PC-3 (cell line): Measurements from ENCODE around the gene RFXANK. TPM values are rescaled to one million over a fixed set of nuclear protein-coding genes. Genes with fewer than 3 reads are reported as not detected.

ENCODE experiments used
- ATAC-seq: fragments of 200-7000 bp; cut with Tn5 transposase; 2 replicates; pipeline ENCODE4 v1.9.1; 2020; ENCODE audit warnings: mild to moderate bottlenecking, moderate library complexity
- BruUV-seq: library from RNA; stranded (reverse); fragments of 400-500 nt; replicated peaks from 2 replicates; lab custom pipeline; 2021; lab: Mats Ljungman, UMichigan
- CTCF ChIA-PET: fragments of 300-600 bp; sonication (Branson Sonifier 250); formaldehyde crosslinking; loops from one replicate; lab custom pipeline; 2022; ENCODE audit warnings: antibody characterized with exemption; lab: Charles Lee
- POLR2A ChIA-PET: fragments of 300-600 bp; sonication (Branson Sonifier 250); formaldehyde crosslinking; loops from one replicate; lab custom pipeline; 2022; ENCODE audit warnings: antibody characterized with exemption; ENCODE audit not compliant: unreplicated experiment; lab: Charles Lee
- DNase-seq: peaks from one replicate; pipeline ENCODE4 v3.0.0-alpha.2; 2015
- H2AFZ ChIP-seq: fragments of 300-600 bp; sonication (generic); 2 replicates; pipeline ENCODE4 v1.6.0; 2016; ENCODE audit warnings: antibody characterized with exemption, low read length
- H3F3A ChIP-seq: fragments of 300-600 bp; sonication (generic); one replicate; pipeline ENCODE4 v1.6.0; 2017; ENCODE audit warnings: antibody characterized with exemption, low read length, control low read depth, mild to moderate bottlenecking; ENCODE audit not compliant: unreplicated experiment
- H3K27ac ChIP-seq: fragments of 300-600 bp; sonication (generic); 2 replicates; pipeline ENCODE4 v1.5.1; 2016; ENCODE audit warnings: mild to moderate bottlenecking, low read length
- H3K27me3 ChIP-seq: fragments of 300-600 bp; sonication (generic); 2 replicates; pipeline ENCODE4 v1.6.1; 2016; ENCODE audit warnings: low read length, mixed read lengths
- H3K36me3 ChIP-seq: fragments of 300-600 bp; sonication (generic); 2 replicates; pipeline ENCODE4 v1.6.1; 2016; ENCODE audit warnings: low read depth, mixed run types, low read length, mixed read lengths
- H3K4me1 ChIP-seq: fragments of 300-600 bp; sonication (generic); 2 replicates; pipeline ENCODE4 v1.5.1; 2016; ENCODE audit warnings: low read length; ENCODE audit not compliant: insufficient read depth
- H3K4me2 ChIP-seq: fragments of 300-600 bp; sonication (generic); 2 replicates; pipeline ENCODE4 v1.6.0; 2016; ENCODE audit warnings: low read length
- H3K4me3 ChIP-seq: fragments of 300-600 bp; sonication (generic); 2 replicates; pipeline ENCODE4 v1.5.1; 2016; ENCODE audit warnings: mild to moderate bottlenecking, low read length, mixed read lengths
- H3K79me2 ChIP-seq: fragments of 300-600 bp; sonication (generic); 2 replicates; pipeline ENCODE4 v1.6.1; 2017; ENCODE audit warnings: low read length, mixed read lengths
- H3K9ac ChIP-seq: fragments of 300-600 bp; sonication (generic); 2 replicates; pipeline ENCODE4 v1.6.0; 2016; ENCODE audit warnings: mild to moderate bottlenecking, low read length
- H3K9me2 ChIP-seq: fragments of 300-600 bp; sonication (generic); replicated peaks from 2 replicates; pipeline ENCODE4 v1.6.1; 2016; ENCODE audit warnings: mixed run types, low read length, mixed read lengths
- H3K9me3 ChIP-seq: fragments of 300-600 bp; sonication (generic); 2 replicates; pipeline ENCODE4 v1.6.1; 2016; ENCODE audit warnings: low read length, mixed read lengths
- H4K20me1 ChIP-seq: fragments of 300-600 bp; sonication (generic); 2 replicates; pipeline ENCODE4 v1.6.1; 2016; ENCODE audit warnings: low read length, mixed read lengths
- EZH2 ChIP-seq: fragments of 300-600 bp; sonication (generic); IDR thresholded peaks from one replicate; pipeline ENCODE4 v1.6.1; 2017; ENCODE audit warnings: antibody characterized with exemption, mild to moderate bottlenecking, low read length; ENCODE audit not compliant: unreplicated experiment
- EZH2phosphoT487 ChIP-seq: fragments of 300-600 bp; sonication (generic); IDR thresholded peaks from 2 replicates; pipeline ENCODE4 v1.6.1; 2018; ENCODE audit warnings: mild to moderate bottlenecking, antibody characterized with exemption, low read length, borderline replicate concordance
- intact Hi-C: fragments of 100-400 bp; cut with micrococcal nuclease; formaldehyde crosslinking; loops from 2 replicates; pipeline ENCODE4 v1.9.0; 2023
- total RNA-seq: library from RNA; depleted of rRNA; stranded (reverse); fragments of >200 nt; gene quantifications from 2 replicates; pipeline ENCODE4 v1.2.3, GENCODE V29; 2014
- TF ChIP-seq, protein P1 (sequence below): fragments of 300-600 bp; sonication (generic); conservative IDR thresholded peaks from 2 replicates; pipeline ENCODE4 v1.5.1; 2017; ENCODE audit warnings: antibody characterized with exemption, low read depth, mild to moderate bottlenecking, low read length

Gene RFXANK
- total RNA-seq, 1 experiment from 2014 or later = 88.5 TPM

DNA sequence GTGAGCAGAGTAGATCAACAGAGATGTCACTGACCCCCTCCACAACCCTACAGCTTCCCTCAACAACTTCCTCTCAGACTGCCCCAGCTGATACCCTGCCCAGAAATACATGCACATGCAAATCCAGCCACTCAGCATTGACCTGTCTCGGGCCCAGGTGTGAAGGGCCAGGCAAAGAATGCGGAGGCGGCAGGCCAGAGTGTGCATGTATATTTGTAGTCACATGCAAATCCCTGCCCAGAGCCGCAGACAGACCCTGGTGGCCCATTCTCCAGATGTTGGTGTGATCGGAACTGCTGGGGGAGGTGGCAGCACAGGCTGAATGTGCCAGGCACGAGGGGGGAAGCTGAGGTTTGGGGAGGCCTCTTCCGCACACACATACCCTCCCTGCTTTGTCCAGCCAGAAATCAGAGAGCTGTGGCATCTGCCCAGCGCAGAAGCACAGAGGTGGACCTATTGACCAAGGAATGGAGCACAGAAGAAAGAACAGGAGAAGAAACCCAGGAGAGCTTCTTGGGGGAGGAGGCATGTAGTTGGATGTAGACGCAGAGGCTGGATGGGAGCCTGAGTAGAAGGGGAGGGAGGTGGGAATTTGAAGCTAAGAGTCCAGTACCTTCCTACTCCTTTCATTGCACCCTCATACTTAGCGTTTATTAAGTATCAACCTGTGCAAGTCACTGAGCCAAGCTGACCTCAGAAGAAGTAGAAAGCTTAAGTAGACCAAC, 36.4 kb upstream of the RFXANK start:
- no peak for ATAC-seq
- H4K20me1 ChIP-seq = no peaks in the 10 kb centered on the region
- POLR2A ChIA-PET = no interaction called here

DNA sequence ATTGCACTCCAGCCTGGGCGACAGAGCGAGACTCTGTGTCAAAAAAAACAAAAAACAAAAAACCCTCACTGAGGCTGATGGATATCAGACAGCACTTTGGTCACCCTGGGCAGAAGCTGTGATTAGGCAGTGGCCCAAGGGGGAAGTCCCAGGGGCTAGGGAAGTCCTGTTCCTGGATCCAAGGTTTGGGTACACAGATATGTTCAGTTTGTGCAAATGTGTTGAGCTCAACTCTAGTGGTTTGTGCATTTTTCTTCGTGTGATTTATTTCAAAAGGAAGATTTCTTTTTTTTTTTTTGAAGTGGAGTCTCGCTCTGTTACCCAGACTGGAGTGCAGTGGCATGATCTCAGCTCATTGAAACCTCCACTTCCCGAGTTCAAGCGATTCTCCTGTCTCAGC, 34.2 kb upstream of the RFXANK start:
- Histone ChIP-seq H3K4me2 (no peak overlapping the region), H3K27me3 (no peaks in the 10 kb centered on the region), H3K27ac (no peak overlapping the region), H3K36me3 (no peaks in the 10 kb centered on the region), H3K9me3 (no peaks in the 10 kb centered on the region), H3K9ac (no peak overlapping the region), H2AFZ (no peak overlapping the region), H3K4me1 (no peaks in the 10 kb centered on the region), H3F3A (no peaks in the 10 kb centered on the region), H3K4me3 (no peak overlapping the region), H3K79me2 (no peaks in the 10 kb centered on the region), H3K9me2 (no peaks in the 10 kb centered on the region), H4K20me1 (no peaks in the 10 kb centered on the region)
- ChIA-PET POLR2A (no interaction called here), CTCF (interaction anchor here (0.6 kb wide), 1 partner anchor 126 kb away, joined by 3 read pairs; no protein-coding TSS in a partner anchor)
- ATAC-seq (no peak), DNase-seq (no peak)
- intact Hi-C loops = no loop called here
- no TSS peak for BruUV-seq
- TF ChIP-seq EZH2 = no peak
- TF ChIP-seq, protein P1, sequence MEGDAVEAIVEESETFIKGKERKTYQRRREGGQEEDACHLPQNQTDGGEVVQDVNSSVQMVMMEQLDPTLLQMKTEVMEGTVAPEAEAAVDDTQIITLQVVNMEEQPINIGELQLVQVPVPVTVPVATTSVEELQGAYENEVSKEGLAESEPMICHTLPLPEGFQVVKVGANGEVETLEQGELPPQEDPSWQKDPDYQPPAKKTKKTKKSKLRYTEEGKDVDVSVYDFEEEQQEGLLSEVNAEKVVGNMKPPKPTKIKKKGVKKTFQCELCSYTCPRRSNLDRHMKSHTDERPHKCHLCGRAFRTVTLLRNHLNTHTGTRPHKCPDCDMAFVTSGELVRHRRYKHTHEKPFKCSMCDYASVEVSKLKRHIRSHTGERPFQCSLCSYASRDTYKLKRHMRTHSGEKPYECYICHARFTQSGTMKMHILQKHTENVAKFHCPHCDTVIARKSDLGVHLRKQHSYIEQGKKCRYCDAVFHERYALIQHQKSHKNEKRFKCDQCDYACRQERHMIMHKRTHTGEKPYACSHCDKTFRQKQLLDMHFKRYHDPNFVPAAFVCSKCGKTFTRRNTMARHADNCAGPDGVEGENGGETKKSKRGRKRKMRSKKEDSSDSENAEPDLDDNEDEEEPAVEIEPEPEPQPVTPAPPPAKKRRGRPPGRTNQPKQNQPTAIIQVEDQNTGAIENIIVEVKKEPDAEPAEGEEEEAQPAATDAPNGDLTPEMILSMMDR = no peak
- no peak for TF ChIP-seq EZH2phosphoT487

More for the DNA sequence above, 36.4 kb upstream of the RFXANK start:
- H3K27ac ChIP-seq = no peak overlapping the region
- no peaks in the 10 kb centered on the region for H3K79me2 ChIP-seq
- TF ChIP-seq, protein P1 = no peak
- no peak for TF ChIP-seq EZH2
- TF ChIP-seq EZH2phosphoT487 = no peak
- no peaks in the 10 kb centered on the region for H3F3A ChIP-seq
- CTCF ChIA-PET = no interaction called here
- no peak for DNase-seq
- H3K4me1 ChIP-seq = no peaks in the 10 kb centered on the region
- H3K4me2 ChIP-seq = no peak overlapping the region
- intact Hi-C loops = no loop called here
- no peak overlapping the region for H3K4me3 ChIP-seq
- no peaks in the 10 kb centered on the region for H3K36me3 ChIP-seq
- H3K9me3 ChIP-seq = no peaks in the 10 kb centered on the region
- BruUV-seq = no TSS peak
- no peak overlapping the region for H2AFZ ChIP-seq
- H3K9ac ChIP-seq = no peak overlapping the region
- H3K9me2 ChIP-seq = no peaks in the 10 kb centered on the region
- no peaks in the 10 kb centered on the region for H3K27me3 ChIP-seq

DNA sequence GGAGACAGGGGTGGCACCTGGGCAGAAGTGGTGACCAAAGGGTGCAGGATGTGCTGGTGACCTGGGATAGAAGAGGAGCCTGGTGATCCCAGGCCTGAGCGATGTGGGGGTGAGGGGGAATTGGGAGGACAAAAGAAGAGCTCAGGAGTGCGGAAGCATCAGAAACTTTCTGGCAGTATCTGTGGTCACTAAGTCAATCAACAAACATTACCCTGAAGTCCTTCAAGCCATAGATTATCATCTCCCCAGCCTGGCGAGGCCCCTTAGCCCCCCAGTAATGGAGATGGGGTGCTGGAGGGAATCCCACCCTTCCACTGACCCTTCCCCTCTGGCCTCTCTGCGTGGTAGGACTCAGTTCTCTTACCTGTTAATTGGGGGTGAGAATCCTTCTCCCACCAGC, 32.5 kb upstream of the RFXANK start:
- H3K9ac ChIP-seq = no peak overlapping the region
- no TSS peak for BruUV-seq
- H3F3A ChIP-seq = no peaks in the 10 kb centered on the region
- no peaks in the 10 kb centered on the region for H3K36me3 ChIP-seq
- no peak overlapping the region for H3K4me2 ChIP-seq
- ChIA-PET CTCF (no interaction called here), POLR2A (no interaction called here)
- DNase-seq (no peak), ATAC-seq (no peak)
- intact Hi-C loops = no loop called here
- H3K9me3 ChIP-seq = no peaks in the 10 kb centered on the region
- no peak overlapping the region for H2AFZ ChIP-seq
- no peaks in the 10 kb centered on the region for H3K27me3 ChIP-seq
- TF ChIP-seq, protein P1 = no peak
- TF ChIP-seq EZH2phosphoT487 (no peak), EZH2 (no peak)
- H3K4me1 ChIP-seq = no peaks in the 10 kb centered on the region
- H3K79me2 ChIP-seq = no peaks in the 10 kb centered on the region
- no peak overlapping the region for H3K4me3 ChIP-seq
- H4K20me1 ChIP-seq = no peaks in the 10 kb centered on the region
- no peaks in the 10 kb centered on the region for H3K9me2 ChIP-seq
- no peak overlapping the region for H3K27ac ChIP-seq
